Body of pancreas (tissue), 4 donors: ENCODE measurements around the gene MT1G.

ENCODE experiments used
- CTCF ChIP-seq, 7 experiments: fragments of 450-650 bp in 4 of 7; fragments of 200-600 bp in 3 of 7; sonication (generic) in 3 of 7; IDR thresholded peaks; one replicate each; pipeline ENCODE4 v1.5.1; 2016 to 2019; ENCODE audit warnings: antibody characterized with exemption in 7 of 7
- POLR2A ChIP-seq, 3 donors: fragments of 450-650 bp; IDR thresholded peaks; one replicate each; pipeline ENCODE4 v1.6.1; 2016; ENCODE audit warnings: antibody characterized with exemption in 3 of 3, mild to moderate bottlenecking in 2 of 3

- no peak for TF ChIP-seq POLR2A (IDR thresholded peaks at IDR 0.05)
- TF ChIP-seq CTCF (IDR thresholded peaks at IDR 0.05), result no peak
These were observed 11.3 kb upstream of the MT1G start for GRCh38 chr16:56679078-56679730.
